ENCODE results near the gene SLC25A5.
"Not testable (repeated sequence)": the region's sequence is repeated elsewhere in the genome, so short reads cannot be mapped to it uniquely, and the experiment has no call there.

The SLC25A5 gene

GRCh38 chrX:119467842-119468550, at the start of gene SLC25A5:
SLC25A5 (plus strand) TSS chrX:119468444; CDS start chrX:119468516, 72 bp downstream.
- peak; percentile 31 for DNase-seq (ENCODE audit: low read depth, low spot score)

- DNase-seq (ENCODE audit: low read depth, low spot score) = no peak
Measured at GRCh38 chrX:119419146-119419545, 49.1 kb upstream of the SLC25A5 start.

GRCh38 chrX:119419898-119420297, 48.3 kb upstream of the SLC25A5 start:
- no peak for DNase-seq (ENCODE audit: low read depth, low spot score)

GRCh38 chrX:119421016-119421705, 47.1 kb upstream of the SLC25A5 start:
- no peak for DNase-seq (ENCODE audit: low read depth, low spot score)

- no peak for DNase-seq (ENCODE audit: low read depth, low spot score)
Measured at GRCh38 chrX:119423631-119424030, 44.6 kb upstream of the SLC25A5 start.

GRCh38 chrX:119424999-119425398, 43.2 kb upstream of the SLC25A5 start:
- no peak for DNase-seq (ENCODE audit: low read depth, low spot score)

GRCh38 chrX:119427024-119427794, 41.0 kb upstream of the SLC25A5 start:
- DNase-seq (ENCODE audit: low read depth, low spot score) = no peak

GRCh38 chrX:119427795-119428185, 40.5 kb upstream of the SLC25A5 start:
- no peak for DNase-seq (ENCODE audit: low read depth, low spot score)

- no peak for DNase-seq (ENCODE audit: low read depth, low spot score)
Measured at GRCh38 chrX:119429471-119429870, 38.8 kb upstream of the SLC25A5 start.

GRCh38 chrX:119441295-119441694, 26.9 kb upstream of the SLC25A5 start:
- DNase-seq (ENCODE audit: low read depth, low spot score) = not testable (repeated sequence)

- DNase-seq (ENCODE audit: low read depth, low spot score) = no peak
Measured at GRCh38 chrX:119442286-119442685, 26.0 kb upstream of the SLC25A5 start.

- DNase-seq (ENCODE audit: low read depth, low spot score) = no peak
Measured at GRCh38 chrX:119453202-119453601, 15.0 kb upstream of the SLC25A5 start.

GRCh38 chrX:119455264-119455663, 13.0 kb upstream of the SLC25A5 start:
- no peak for DNase-seq (ENCODE audit: low read depth, low spot score)

GRCh38 chrX:119459181-119459580, 9.1 kb upstream of the SLC25A5 start:
- no peak for DNase-seq (ENCODE audit: low read depth, low spot score)

- DNase-seq (ENCODE audit: low read depth, low spot score) = no peak
Measured at GRCh38 chrX:119465555-119465954, 2.7 kb upstream of the SLC25A5 start.

- no peak for DNase-seq (ENCODE audit: low read depth, low spot score)
Measured at GRCh38 chrX:119466970-119467369, 1.3 kb upstream of the SLC25A5 start.

GRCh38 chrX:119467433-119467832, 811 bp upstream of the SLC25A5 start:
- no peak for DNase-seq (ENCODE audit: low read depth, low spot score)

GRCh38 chrX:119468551-119469312, 488 bp downstream of the SLC25A5 start:
- peak; percentile 70 for DNase-seq (ENCODE audit: low read depth, low spot score)

- no peak for DNase-seq (ENCODE audit: low read depth, low spot score)
Measured at GRCh38 chrX:119469313-119469635, 1.0 kb downstream of the SLC25A5 start.

GRCh38 chrX:119474615-119475388, 6.6 kb downstream of the SLC25A5 start:
- DNase-seq (ENCODE audit: low read depth, low spot score) = no peak

Data from smooth muscle cell of the brain vasculature (primary cell).